ENCODE measurements around the gene MLN.
"Not testable (repeated sequence)": the region's sequence is repeated elsewhere in the genome, so short reads cannot be mapped to it uniquely, and the experiment has no call there.

Gene MLN

DNA sequence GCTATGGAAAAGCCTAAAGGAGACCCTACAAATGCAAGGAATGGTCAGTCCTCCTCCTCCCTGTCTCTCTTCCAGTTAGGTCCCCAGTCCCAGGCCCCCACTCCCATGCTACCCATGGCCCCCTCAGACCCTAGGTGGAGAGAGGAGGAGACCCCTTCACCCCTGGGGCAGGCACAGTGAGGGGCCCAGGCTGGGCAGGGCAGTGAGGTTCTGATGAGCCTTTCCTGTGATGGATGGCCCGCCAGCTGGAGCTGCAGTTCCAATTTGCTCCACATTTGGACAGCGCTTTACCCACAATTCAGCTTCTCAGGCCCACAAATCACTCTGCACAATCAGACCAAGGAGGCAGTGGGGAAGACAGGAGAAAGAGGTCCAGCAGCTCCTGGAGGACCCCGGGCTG lies 37.3 kb upstream of the MLN start:
- ATAC-seq (replicated peaks): no peak

DNA sequence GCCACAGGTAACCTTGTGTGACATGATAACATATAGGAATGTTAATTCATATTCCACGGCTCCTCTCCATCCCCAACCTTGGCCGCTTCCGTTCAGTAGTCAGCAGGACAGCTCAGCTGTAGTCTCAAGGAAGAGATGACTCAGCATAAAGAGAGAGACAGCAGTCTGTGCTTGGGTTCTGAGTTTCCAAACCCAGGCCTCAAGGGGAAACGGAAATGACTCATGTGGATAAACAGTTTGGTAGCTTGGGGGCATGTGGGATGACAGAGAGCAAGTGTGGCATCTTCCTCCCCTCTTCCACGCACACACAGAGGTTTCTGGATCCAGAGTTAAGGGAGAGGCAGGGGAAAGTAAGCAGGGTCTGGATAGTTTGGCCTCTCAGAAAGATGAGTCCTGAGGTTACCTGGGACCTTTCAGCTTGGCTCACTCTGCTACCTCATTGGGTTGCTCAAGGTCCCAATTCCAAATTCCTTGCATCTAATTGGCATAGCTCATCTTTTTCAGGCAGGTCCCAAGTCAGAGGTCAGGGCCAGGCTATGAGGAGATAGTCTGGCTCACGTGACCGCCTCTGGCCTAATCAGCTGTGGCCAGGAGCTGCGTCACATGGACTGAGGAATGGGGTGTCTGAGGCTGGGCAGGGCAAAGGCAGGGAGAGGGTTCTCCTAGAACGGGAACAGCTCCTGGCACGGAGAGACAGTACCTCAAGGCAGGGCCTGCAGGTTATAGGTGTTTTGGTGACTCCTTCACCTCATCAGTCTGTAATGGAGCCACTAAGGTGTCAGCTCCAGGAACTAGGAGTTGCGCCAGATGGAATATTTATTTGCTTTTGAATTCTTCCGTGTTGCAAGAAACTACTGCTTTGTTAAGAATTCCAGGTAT lies 36.5 kb upstream of the MLN start:
- peak; percentile 12 for DNase-seq

More for the DNA sequence above, 37.3 kb upstream of the MLN start:
- H3K27ac Mint-ChIP-seq: no peak overlapping the region
- H3K4me3 Mint-ChIP-seq: no peak overlapping the region
- H3K9me3 Mint-ChIP-seq: peaks cover 0 to 5% of the 10 kb centered on the region in 2 donors
- H3K4me1 Mint-ChIP-seq: peaks cover 11 to 12% of the 10 kb centered on the region in 2 donors
- peaks cover 0 to 1% of the 10 kb centered on the region in 2 donors for H3K36me3 Mint-ChIP-seq
- H3K27me3 Mint-ChIP-seq: peaks cover 10 to 40% of the 10 kb centered on the region in 2 donors
- no peak for DNase-seq

GRCh38 chr6:33839399-33840047 lies 35.7 kb upstream of the MLN start:
- peak overlapping the region; percentile 81 for H3K27ac Mint-ChIP-seq
- DNase-seq: no peak
- H3K9me3 Mint-ChIP-seq: peaks cover 0 to 5% of the 10 kb centered on the region in 2 donors
- peaks cover 8 to 36% of the 10 kb centered on the region in 2 donors for H3K27me3 Mint-ChIP-seq
- H3K4me1 Mint-ChIP-seq: peaks cover 11 to 12% of the 10 kb centered on the region in 2 donors
- no peak for ATAC-seq (replicated peaks)
- peaks cover 0 to 1% of the 10 kb centered on the region in 2 donors for H3K36me3 Mint-ChIP-seq
- H3K4me3 Mint-ChIP-seq: no peak overlapping the region

More for the DNA sequence above, 36.5 kb upstream of the MLN start:
- Mint-ChIP-seq H3K4me1 (peaks cover 11 to 12% of the 10 kb centered on the region in 2 donors), H3K27me3 (peaks cover 10 to 40% of the 10 kb centered on the region in 2 donors), H3K27ac (peak overlapping the region; percentile 81), H3K9me3 (peaks cover 0 to 5% of the 10 kb centered on the region in 2 donors), H3K36me3 (peaks cover 0 to 1% of the 10 kb centered on the region in 2 donors), H3K4me3 (no peak overlapping the region)
- peak; percentile 81 to 86 for ATAC-seq (replicated peaks)

- Mint-ChIP-seq H3K36me3 (peaks cover 0 to 1% of the 10 kb centered on the region in 2 donors), H3K27me3 (peaks cover 6 to 34% of the 10 kb centered on the region in 2 donors)
- no peak for DNase-seq
Measured at GRCh38 chr6:33838983-33839382, 35.2 kb upstream of the MLN start.

GRCh38 chr6:33837971-33838665 lies 34.3 kb upstream of the MLN start:
- H3K4me3 Mint-ChIP-seq: no peak overlapping the region
- peaks cover 0 to 5% of the 10 kb centered on the region in 2 donors for H3K9me3 Mint-ChIP-seq
- H3K36me3 Mint-ChIP-seq: peaks cover 0 to 1% of the 10 kb centered on the region in 2 donors
- peaks cover 12 to 41% of the 10 kb centered on the region in 2 donors for H3K27me3 Mint-ChIP-seq
- DNase-seq (no peak), ATAC-seq (replicated peaks) (no peak)
- H3K27ac Mint-ChIP-seq: peak overlapping the region; percentile 31
- H3K4me1 Mint-ChIP-seq: peaks cover 11 to 12% of the 10 kb centered on the region in 2 donors

More at GRCh38 chr6:33838983-33839382, 35.2 kb upstream of the MLN start:
- peaks cover 11 to 12% of the 10 kb centered on the region in 2 donors for H3K4me1 Mint-ChIP-seq
- no peak for ATAC-seq (replicated peaks)
- H3K27ac Mint-ChIP-seq: no peak overlapping the region
- peaks cover 0 to 5% of the 10 kb centered on the region in 2 donors for H3K9me3 Mint-ChIP-seq
- H3K4me3 Mint-ChIP-seq: no peak overlapping the region

- ATAC-seq (replicated peaks) (no peak), DNase-seq (no peak)
- Mint-ChIP-seq H3K4me3 (no peak overlapping the region), H3K36me3 (peaks cover 0 to 1% of the 10 kb centered on the region in 2 donors), H3K4me1 (peaks cover 11 to 12% of the 10 kb centered on the region in 2 donors), H3K27me3 (peaks cover 12 to 36% of the 10 kb centered on the region in 2 donors), H3K9me3 (peaks cover 0 to 5% of the 10 kb centered on the region in 2 donors), H3K27ac (no peak overlapping the region)
Measured at GRCh38 chr6:33836806-33837469, 33.1 kb upstream of the MLN start.

DNA sequence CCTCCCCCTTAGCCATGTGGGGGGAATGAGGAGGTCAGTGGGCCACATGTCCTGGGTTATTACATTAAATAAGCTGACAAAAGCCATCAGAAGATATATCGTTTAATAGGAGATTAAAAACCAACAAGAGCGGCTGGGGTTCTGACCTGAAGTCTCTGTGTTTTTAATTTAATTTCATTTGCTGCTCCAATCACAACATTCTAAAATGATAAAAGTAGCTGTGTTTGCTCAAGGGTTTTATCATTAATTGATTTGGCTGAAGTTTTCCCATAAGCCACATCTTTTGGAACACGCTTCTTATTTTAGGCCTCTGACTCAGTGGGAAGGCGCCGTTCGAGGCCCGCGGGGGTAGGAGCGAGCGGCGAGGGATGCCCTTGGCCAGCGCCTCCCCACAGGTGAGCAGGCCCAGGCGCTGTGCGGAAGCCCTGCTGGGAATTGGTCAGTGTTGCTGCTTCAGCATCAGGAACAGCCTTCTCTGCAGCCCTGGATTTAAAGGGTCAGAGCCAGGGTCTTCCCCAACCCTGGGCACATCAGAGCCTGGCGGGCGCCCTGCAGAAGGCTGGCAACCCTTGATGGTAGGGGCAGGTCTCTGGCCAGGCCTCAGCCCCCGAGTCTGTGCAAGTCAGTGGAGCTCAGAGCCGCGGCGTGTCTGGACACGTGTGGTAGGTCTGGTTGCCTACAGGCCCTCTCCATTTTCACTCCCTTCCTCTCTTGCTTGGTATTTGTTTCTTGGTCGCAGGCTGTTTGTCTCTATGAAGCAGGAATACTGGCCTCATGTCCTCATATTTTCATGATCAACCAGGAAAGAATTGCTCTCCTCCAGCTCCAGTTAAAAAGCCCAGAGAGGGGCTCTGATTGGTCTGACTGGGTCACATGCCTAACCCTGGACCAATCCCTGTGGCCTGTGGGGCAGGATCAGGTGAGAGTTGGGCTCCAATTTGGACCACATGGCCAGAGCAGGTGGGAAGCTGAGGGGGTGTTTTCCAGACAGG lies 30.9 kb upstream of the MLN start:
- Mint-ChIP-seq H3K27me3 (peaks cover 24 to 45% of the 10 kb centered on the region in 2 donors), H3K4me3 (no peak overlapping the region), H3K9me3 (peaks cover 0 to 5% of the 10 kb centered on the region in 2 donors), H3K36me3 (peaks cover 0 to 1% of the 10 kb centered on the region in 2 donors), H3K27ac (no peak overlapping the region), H3K4me1 (peaks cover 2 to 4% of the 10 kb centered on the region in 2 donors)
- DNase-seq: no peak
- no peak for ATAC-seq (replicated peaks)

DNA sequence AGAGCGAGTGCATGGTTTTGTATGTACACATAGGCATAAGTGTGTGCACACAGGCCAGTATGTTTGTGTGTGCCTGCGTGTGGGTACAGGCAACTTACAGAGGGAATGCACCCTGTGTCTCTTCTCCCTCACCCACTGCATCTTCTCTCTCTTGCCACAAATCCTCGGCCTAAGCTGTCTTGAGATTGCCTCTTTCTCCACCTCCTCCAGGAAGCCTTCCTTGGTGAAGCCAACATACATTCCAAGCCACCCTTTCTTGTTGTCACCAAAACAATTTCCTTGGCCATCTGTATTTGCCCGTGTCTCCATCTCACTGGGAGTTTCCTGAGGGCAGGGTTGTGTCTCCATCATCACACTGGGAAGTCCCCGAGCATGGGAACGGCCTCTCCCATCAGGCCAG lies 29.8 kb upstream of the MLN start:
- Mint-ChIP-seq H3K9me3 (peaks cover 0 to 5% of the 10 kb centered on the region in 2 donors), H3K27ac (no peak overlapping the region), H3K4me3 (no peak overlapping the region), H3K36me3 (peaks cover 0 to 1% of the 10 kb centered on the region in 2 donors), H3K4me1 (no peaks in the 10 kb centered on the region), H3K27me3 (peaks cover 29 to 52% of the 10 kb centered on the region in 2 donors)
- no peak for DNase-seq
- ATAC-seq (replicated peaks): no peak

- H3K36me3 Mint-ChIP-seq; H3K4me3 Mint-ChIP-seq; ATAC-seq (replicated peaks); H3K27ac Mint-ChIP-seq; DNase-seq; H3K4me1 Mint-ChIP-seq; H3K9me3 Mint-ChIP-seq: not testable (repeated sequence)
- peaks cover 34 to 55% of the 10 kb centered on the region in 2 donors for H3K27me3 Mint-ChIP-seq
Measured at GRCh38 chr6:33832831-33833230, 29.0 kb upstream of the MLN start.

DNA sequence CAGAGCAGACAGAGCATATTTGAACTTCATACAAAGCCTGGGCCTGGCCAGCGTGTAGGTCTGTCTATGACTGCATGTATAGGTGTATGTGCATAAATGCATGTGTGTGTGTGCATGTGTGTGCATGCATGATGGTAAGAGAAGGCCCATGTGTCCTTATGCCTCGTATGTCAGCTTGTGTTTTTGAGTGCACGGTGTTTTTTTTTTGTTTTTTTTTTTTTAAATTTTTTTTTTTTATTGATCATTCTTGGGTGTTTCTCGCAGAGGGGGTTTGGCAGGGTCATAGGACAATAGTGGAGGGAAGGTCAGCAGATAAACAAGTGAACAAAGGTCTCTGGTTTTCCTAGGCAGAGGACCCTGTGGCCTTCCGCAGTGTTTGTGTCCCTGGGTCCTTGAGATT lies 27.9 kb upstream of the MLN start:
- H3K4me3 Mint-ChIP-seq; H3K36me3 Mint-ChIP-seq; H3K27ac Mint-ChIP-seq; H3K4me1 Mint-ChIP-seq; H3K9me3 Mint-ChIP-seq; ATAC-seq (replicated peaks); DNase-seq: not testable (repeated sequence)
- peaks cover 32 to 46% of the 10 kb centered on the region in 2 donors for H3K27me3 Mint-ChIP-seq

GRCh38 chr6:33830635-33831240 lies 26.9 kb upstream of the MLN start:
- H3K27ac Mint-ChIP-seq: no peak overlapping the region
- no peaks in the 10 kb centered on the region for H3K4me1 Mint-ChIP-seq
- no peak overlapping the region for H3K4me3 Mint-ChIP-seq
- no peaks in the 10 kb centered on the region for H3K9me3 Mint-ChIP-seq
- ATAC-seq (replicated peaks): no peak
- peaks cover 38 to 52% of the 10 kb centered on the region in 2 donors for H3K27me3 Mint-ChIP-seq
- DNase-seq: no peak
- H3K36me3 Mint-ChIP-seq: no peaks in the 10 kb centered on the region

All from stimulated activated naive B cell treated with anti-CD40 and anti-IgM and Interleukin-4, amounts not matched to agents 10 μg/mL and 1 μg/mL and 100 μg/mL, for 72 hours (primary cell).